Sigmoid colon (tissue), 4 donors: ENCODE measurements around the gene RALGDS.

ENCODE experiments used
- CTCF ChIP-seq, 4 experiments: fragments of 450-650 bp in 3 of 4; fragments of 200-600 bp in 1 of 4; IDR thresholded peaks; one replicate each; pipeline ENCODE4 v1.5.1; 2016 to 2019; ENCODE audit warnings: antibody characterized with exemption in 4 of 4, mild to moderate bottlenecking in 3 of 4, moderate library complexity in 2 of 4
- POLR2A ChIP-seq, 2 donors: fragments of 450-650 bp; IDR thresholded peaks; one replicate each; pipeline ENCODE4 v1.6.1; 2016; ENCODE audit warnings: antibody characterized with exemption in 2 of 2, mild to moderate bottlenecking in 2 of 2, moderate library complexity in 2 of 2
- POLR2AphosphoS5 ChIP-seq, 4 donors: sonication (generic); formaldehyde crosslinking; IDR thresholded peaks; one replicate each; pipeline ENCODE4 v1.6.1; 2017; ENCODE audit warnings: antibody characterized with exemption in 4 of 4

- TF ChIP-seq CTCF (IDR thresholded peaks at IDR 0.05) (no peak), POLR2AphosphoS5 (IDR thresholded peaks at IDR 0.05) (no peak), POLR2A (IDR thresholded peaks at IDR 0.05) (no peak)
Observed at GRCh38 chr9:133057553-133057952, 63.5 kb downstream of the RALGDS start.
